Ishikawa (cell line): ENCODE measurements around the gene GRIK4.

Source experiments
- CEBPB ChIP-seq: IDR thresholded peaks from 2 replicates; pipeline ENCODE4 v1.6.1; 2012
- CREB1 ChIP-seq: IDR thresholded peaks from 2 replicates; pipeline ENCODE4 v1.6.1; 2012; ENCODE audit warnings: low read depth
- EGR1 ChIP-seq: IDR thresholded peaks from 2 replicates; pipeline ENCODE4 v1.6.1; 2012
- EP300 ChIP-seq: IDR thresholded peaks from 2 replicates; pipeline ENCODE4 v1.6.1; 2012; ENCODE audit warnings: borderline replicate concordance
- FOXM1 ChIP-seq: IDR thresholded peaks from 2 replicates; pipeline ENCODE4 v1.6.1; 2012; ENCODE audit warnings: low read depth, borderline replicate concordance
- MAX ChIP-seq: IDR thresholded peaks from 2 replicates; pipeline ENCODE4 v1.6.1; 2012
- NFIC ChIP-seq: IDR thresholded peaks from 2 replicates; pipeline ENCODE4 v1.6.1; 2012
- RAD21 ChIP-seq: IDR thresholded peaks from 2 replicates; pipeline ENCODE4 v1.6.1; 2012; ENCODE audit warnings: low read depth
- REST ChIP-seq: IDR thresholded peaks from 2 replicates; pipeline ENCODE4 v1.6.1; 2012; ENCODE audit warnings: low read depth, mild to moderate bottlenecking
- TAF1 ChIP-seq: IDR thresholded peaks from 2 replicates; pipeline ENCODE4 v1.6.1; 2012; ENCODE audit warnings: low read depth, mild to moderate bottlenecking
- TCF12 ChIP-seq: IDR thresholded peaks from 2 replicates; pipeline ENCODE4 v1.6.1; 2012; ENCODE audit warnings: low read depth
- TEAD4 ChIP-seq: IDR thresholded peaks from 2 replicates; pipeline ENCODE4 v1.6.1; 2012
- USF1 ChIP-seq: IDR thresholded peaks from 2 replicates; pipeline ENCODE4 v1.6.1; 2012
- YY1 ChIP-seq: IDR thresholded peaks from 2 replicates; pipeline ENCODE4 v1.6.1; 2012; ENCODE audit warnings: low read depth
- ZBTB7A ChIP-seq: IDR thresholded peaks from 2 replicates; pipeline ENCODE4 v1.6.1; 2012; ENCODE audit warnings: low read depth

The GRIK4 gene

GRCh38 chr11:120681434-120682331, 170.1 kb downstream of the GRIK4 start:
- no peak for TF ChIP-seq MAX
- TF ChIP-seq RAD21, result no peak
- no peak for TF ChIP-seq CEBPB
- TF ChIP-seq NFIC, result no peak
- TF ChIP-seq TEAD4, result no peak
- TF ChIP-seq EP300, result no peak
- TF ChIP-seq USF1, result no peak
- no peak for TF ChIP-seq CREB1
- no peak for TF ChIP-seq FOXM1
- no peak for TF ChIP-seq TAF1
- TF ChIP-seq EGR1, result no peak
- no peak for TF ChIP-seq ZBTB7A
- no peak for TF ChIP-seq REST
- no peak for TF ChIP-seq TCF12
- TF ChIP-seq YY1, result no peak

- TF ChIP-seq MAX (no peak), TEAD4 (no peak), USF1 (no peak), TAF1 (no peak), CREB1 (no peak), ZBTB7A (no peak), RAD21 (no peak), TCF12 (no peak), FOXM1 (no peak), EGR1 (no peak), NFIC (no peak), EP300 (no peak), YY1 (no peak), REST (no peak), CEBPB (no peak)
Measured at GRCh38 chr11:120682332-120682649, 170.7 kb downstream of the GRIK4 start.

- no peak for TF ChIP-seq EP300
- no peak for TF ChIP-seq ZBTB7A
- TF ChIP-seq CEBPB, result no peak
- TF ChIP-seq RAD21, result no peak
- TF ChIP-seq FOXM1, result no peak
- TF ChIP-seq TCF12, result no peak
Measured at GRCh38 chr11:120682866-120683265, 171.3 kb downstream of the GRIK4 start.

GRCh38 chr11:120686516-120686915, 175.0 kb downstream of the GRIK4 start:
- TF ChIP-seq NFIC (no peak), YY1 (no peak), TAF1 (no peak), CREB1 (no peak), ZBTB7A (no peak), TCF12 (no peak), RAD21 (no peak), TEAD4 (no peak), EP300 (no peak), EGR1 (no peak), CEBPB (no peak), USF1 (no peak)

GRCh38 chr11:120688163-120688562, 176.6 kb downstream of the GRIK4 start:
- no peak for TF ChIP-seq REST
- no peak for TF ChIP-seq YY1
- no peak for TF ChIP-seq NFIC
- no peak for TF ChIP-seq TCF12
- TF ChIP-seq CEBPB, result no peak
- no peak for TF ChIP-seq TEAD4
- TF ChIP-seq ZBTB7A, result no peak
- TF ChIP-seq USF1, result no peak
- TF ChIP-seq TAF1, result no peak
